Measurements from ENCODE around the gene SMIM14. TPM values are rescaled to one million over a fixed set of nuclear protein-coding genes. Genes with fewer than 3 reads are reported as not detected.
"Not testable (repeated sequence)": the region's sequence is repeated elsewhere in the genome, so short reads cannot be mapped to it uniquely, and the experiment has no call there.

SMIM14 gene
- total RNA-seq, result 53.8 TPM
- long read RNA-seq, full-length matches to known transcripts, result 99 of 119 reads
- long read RNA-seq, partial matches to known transcripts, result 0 of 119 reads
- long read RNA-seq, other reads (novel, unspliced or antisense), result 20 of 119 reads

GRCh38 chr4:39638354-39639239 lies at the start of gene SMIM14:
Gene SMIM14, minus strand, starts transcription at chr4:39638865. Its CDS starts 33,720 bp downstream, at chr4:39605145.
- Histone ChIP-seq H3K4me1 (peaks cover 27% of the 10 kb centered on the region), H3K27ac (peak within 1 kb of the TSS; percentile 98), H3K9me3 (no peaks in the 10 kb centered on the region), H3K4me3 (peak within 1 kb of the TSS; percentile 93), H3K27me3 (no peaks in the 10 kb centered on the region), H3K36me3 (peaks cover 5% of the 10 kb centered on the region)
- DNase-seq (peak; percentile 100), ATAC-seq (peak; percentile 98)
- TF ChIP-seq CTCF (IDR thresholded peaks at IDR 0.05), result no peak
- intact Hi-C loops (cut with DNase I), result no loop called here

DNA sequence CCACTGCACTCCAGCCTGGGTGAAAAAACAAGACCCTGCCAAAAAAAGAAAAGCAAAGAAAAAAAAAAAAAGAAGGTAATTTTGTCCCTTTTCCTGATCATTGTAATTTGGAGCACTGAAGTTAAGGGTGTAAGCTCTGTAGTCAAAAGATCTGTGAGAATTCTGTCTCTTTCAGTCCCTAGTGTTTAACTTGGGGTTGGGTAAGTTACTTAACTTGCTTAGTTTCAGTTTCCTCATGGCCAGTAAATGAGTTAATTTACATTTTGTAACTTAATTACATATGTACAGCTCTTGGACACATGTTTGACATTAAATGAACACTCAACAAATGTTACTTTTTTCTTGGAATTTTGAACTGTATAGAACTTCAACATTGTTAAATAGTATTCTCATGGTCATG lies 48.3 kb upstream of the SMIM14 start:
- no peak for DNase-seq
- Histone ChIP-seq H3K4me3 (no peak overlapping the region), H3K27me3 (no peaks in the 10 kb centered on the region), H3K36me3 (no peaks in the 10 kb centered on the region), H3K4me1 (no peaks in the 10 kb centered on the region), H3K27ac (no peak overlapping the region), H3K9me3 (no peaks in the 10 kb centered on the region)
- ATAC-seq, result no peak
- TF ChIP-seq CTCF (IDR thresholded peaks at IDR 0.05), result no peak
- intact Hi-C loops (cut with DNase I), result no loop called here

GRCh38 chr4:39685990-39686389 lies 47.3 kb upstream of the SMIM14 start:
- H3K27ac ChIP-seq, result no peak overlapping the region
- DNase-seq (no peak), ATAC-seq (no peak)
- no peaks in the 10 kb centered on the region for H3K27me3 ChIP-seq
- no peaks in the 10 kb centered on the region for H3K9me3 ChIP-seq
- no peak for TF ChIP-seq CTCF (IDR thresholded peaks at IDR 0.05)
- H3K4me3 ChIP-seq, result no peak overlapping the region
- intact Hi-C loops (cut with DNase I), result no loop called here
- no peaks in the 10 kb centered on the region for H3K36me3 ChIP-seq
- H3K4me1 ChIP-seq, result no peaks in the 10 kb centered on the region

DNA sequence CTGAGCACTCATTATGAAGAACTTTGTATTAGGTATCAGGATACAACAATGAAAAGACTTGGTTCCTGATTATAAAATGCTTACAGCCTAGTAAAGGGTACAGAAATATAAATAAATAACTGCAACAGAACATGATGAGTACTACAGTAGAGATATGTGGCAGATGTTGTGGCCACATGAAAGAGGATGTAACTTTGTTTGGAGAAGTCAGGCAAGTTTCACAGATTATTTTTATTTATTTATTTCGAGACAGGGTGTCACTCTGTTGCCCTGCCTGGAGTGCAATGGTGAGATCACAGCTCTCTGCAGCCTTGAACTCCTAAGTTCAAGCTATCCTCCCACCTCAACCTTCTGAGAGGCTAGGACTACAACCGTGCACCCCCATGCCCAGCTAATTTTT lies 43.5 kb upstream of the SMIM14 start:
- Histone ChIP-seq H3K4me3 (no peak overlapping the region), H3K27ac (no peak overlapping the region), H3K27me3 (no peaks in the 10 kb centered on the region), H3K9me3 (no peaks in the 10 kb centered on the region), H3K4me1 (no peaks in the 10 kb centered on the region), H3K36me3 (no peaks in the 10 kb centered on the region)
- intact Hi-C loops (cut with DNase I), result no loop called here
- ATAC-seq (peak; percentile 47), DNase-seq (no peak)
- TF ChIP-seq CTCF (IDR thresholded peaks at IDR 0.05), result no peak

DNA sequence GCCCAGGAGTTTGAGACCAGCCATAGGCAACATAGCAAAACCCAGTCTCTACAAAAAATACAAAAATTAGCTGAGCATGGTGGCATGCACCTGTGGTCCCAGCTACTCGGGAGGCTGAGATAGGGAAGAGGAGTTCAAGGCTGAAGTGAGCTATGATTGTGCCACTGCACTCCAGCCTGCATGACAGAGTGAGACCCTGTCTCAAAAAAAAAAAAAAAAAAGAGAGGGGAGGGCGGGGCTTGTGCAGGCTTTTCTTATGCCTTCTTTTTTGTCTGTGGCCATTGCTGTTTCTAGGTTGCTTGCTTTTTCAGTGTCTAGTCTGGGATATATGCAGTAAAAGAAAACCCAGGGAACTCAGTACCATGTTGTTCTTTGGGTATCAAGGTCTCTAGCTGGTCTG lies 42.3 kb upstream of the SMIM14 start:
- ATAC-seq; H3K4me1 ChIP-seq; DNase-seq; H3K9me3 ChIP-seq; H3K27me3 ChIP-seq; H3K27ac ChIP-seq; H3K36me3 ChIP-seq; H3K4me3 ChIP-seq; intact Hi-C loops (cut with DNase I): not testable (repeated sequence)

DNA sequence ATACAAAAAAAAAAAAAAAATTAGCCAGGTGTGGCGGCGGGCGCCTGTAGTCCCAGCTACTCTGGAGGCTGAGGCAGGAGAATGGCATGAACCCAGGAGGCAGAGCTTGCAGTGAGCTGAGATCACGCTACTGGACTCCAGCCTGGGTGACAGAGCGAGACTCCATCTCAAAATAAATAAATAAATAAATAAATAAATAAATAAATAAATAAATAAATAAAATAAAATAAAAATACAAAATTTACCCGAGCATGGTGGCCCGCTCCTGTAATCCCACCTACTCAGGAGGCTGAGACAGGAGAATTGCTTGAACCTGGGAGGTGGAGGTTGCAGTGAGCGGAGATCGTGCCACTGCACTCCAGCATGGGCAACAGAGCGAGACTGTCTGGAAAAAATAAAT lies 37.0 kb upstream of the SMIM14 start:
- H3K4me1 ChIP-seq; ATAC-seq; DNase-seq; H3K36me3 ChIP-seq; H3K9me3 ChIP-seq; H3K4me3 ChIP-seq; intact Hi-C loops (cut with DNase I); H3K27me3 ChIP-seq; H3K27ac ChIP-seq: not testable (repeated sequence)

DNA sequence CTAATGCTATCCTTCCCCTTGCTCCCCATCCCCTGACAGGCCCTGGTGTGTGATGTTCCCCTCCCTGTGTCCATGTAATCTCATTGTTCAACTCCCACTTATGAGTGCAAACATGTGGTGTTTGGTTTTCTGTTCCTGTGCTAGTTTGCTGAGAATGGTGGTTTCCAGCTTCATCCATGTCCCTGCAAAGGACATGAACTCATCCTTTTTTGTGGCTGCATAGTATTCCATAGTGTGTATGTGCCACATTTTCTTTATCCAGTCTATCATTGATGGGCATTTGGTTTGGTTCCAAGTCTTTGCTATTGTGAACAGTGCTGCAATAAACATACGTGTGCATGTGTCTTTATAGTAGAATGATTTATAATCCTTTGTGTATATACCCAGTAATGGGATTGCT lies 31.6 kb upstream of the SMIM14 start:
- H3K27ac ChIP-seq; intact Hi-C loops (cut with DNase I); H3K27me3 ChIP-seq; DNase-seq; ATAC-seq; H3K4me3 ChIP-seq; H3K36me3 ChIP-seq; H3K9me3 ChIP-seq; H3K4me1 ChIP-seq: not testable (repeated sequence)

All from upper lobe of right lung (tissue), 1 donor.